MM.1S (cell line): ENCODE results near the gene TLE1.

Source experiments
- EZH2 ChIP-seq: fragments of 300-600 bp; sonication (generic); optimal IDR thresholded peaks from 2 replicates; pipeline ENCODE3; 2017; ENCODE audit warnings: low read depth, mild to moderate bottlenecking, antibody characterized with exemption, low read length, mixed read lengths
- TF ChIP-seq, protein P1 (sequence below): fragments of 300-600 bp; sonication (generic); IDR thresholded peaks from 2 replicates; pipeline ENCODE4 v1.5.1; 2016; ENCODE audit warnings: antibody characterized with exemption, low read length, mixed read lengths

DNA sequence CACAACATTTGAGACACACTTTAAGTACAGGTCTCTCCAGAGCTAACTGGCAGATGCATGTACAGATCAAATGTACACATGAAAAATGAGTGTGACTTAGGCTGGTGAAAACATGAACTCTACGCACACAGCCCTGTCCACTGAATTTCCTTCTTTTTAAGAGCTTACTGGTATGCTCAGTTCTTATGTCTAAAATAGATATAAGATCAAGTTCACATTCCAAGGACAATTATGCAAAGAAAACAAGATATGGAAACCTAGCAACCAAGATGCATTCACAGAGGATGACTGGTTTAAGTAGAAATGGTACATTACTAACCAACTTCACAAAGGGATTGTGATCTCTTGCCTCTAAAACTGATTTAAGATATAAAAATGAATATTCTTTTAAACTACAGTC, 56.7 kb downstream of the TLE1 start:
- TF ChIP-seq, protein P1, sequence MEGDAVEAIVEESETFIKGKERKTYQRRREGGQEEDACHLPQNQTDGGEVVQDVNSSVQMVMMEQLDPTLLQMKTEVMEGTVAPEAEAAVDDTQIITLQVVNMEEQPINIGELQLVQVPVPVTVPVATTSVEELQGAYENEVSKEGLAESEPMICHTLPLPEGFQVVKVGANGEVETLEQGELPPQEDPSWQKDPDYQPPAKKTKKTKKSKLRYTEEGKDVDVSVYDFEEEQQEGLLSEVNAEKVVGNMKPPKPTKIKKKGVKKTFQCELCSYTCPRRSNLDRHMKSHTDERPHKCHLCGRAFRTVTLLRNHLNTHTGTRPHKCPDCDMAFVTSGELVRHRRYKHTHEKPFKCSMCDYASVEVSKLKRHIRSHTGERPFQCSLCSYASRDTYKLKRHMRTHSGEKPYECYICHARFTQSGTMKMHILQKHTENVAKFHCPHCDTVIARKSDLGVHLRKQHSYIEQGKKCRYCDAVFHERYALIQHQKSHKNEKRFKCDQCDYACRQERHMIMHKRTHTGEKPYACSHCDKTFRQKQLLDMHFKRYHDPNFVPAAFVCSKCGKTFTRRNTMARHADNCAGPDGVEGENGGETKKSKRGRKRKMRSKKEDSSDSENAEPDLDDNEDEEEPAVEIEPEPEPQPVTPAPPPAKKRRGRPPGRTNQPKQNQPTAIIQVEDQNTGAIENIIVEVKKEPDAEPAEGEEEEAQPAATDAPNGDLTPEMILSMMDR: no peak
- no peak for TF ChIP-seq EZH2
